AG08396 (cell line): Measurements from ENCODE around the gene MDM1.

Experiments used
- DNase-seq: peaks from one replicate; pipeline ENCODE4 v3.0.0; 2012; ENCODE audit warnings: low spot score, mixed read lengths

Gene MDM1

GRCh38 chr12:68331869-68332727, at the start of gene MDM1:
Gene MDM1, minus strand, starts transcription at chr12:68332362. Its CDS starts 117 bp downstream, at chr12:68332245.
- peak; percentile 97 for DNase-seq

- DNase-seq, result no peak
Measured at GRCh38 chr12:68381476-68382219, 49.5 kb upstream of the MDM1 start.

GRCh38 chr12:68378872-68379606, 46.9 kb upstream of the MDM1 start:
- no peak for DNase-seq

GRCh38 chr12:68377881-68378280, 45.7 kb upstream of the MDM1 start:
- no peak for DNase-seq

GRCh38 chr12:68376901-68377300, 44.7 kb upstream of the MDM1 start:
- DNase-seq, result no peak

- DNase-seq, result no peak
Measured at GRCh38 chr12:68375756-68376695, 43.9 kb upstream of the MDM1 start.

- no peak for DNase-seq
Measured at GRCh38 chr12:68374307-68374982, 42.3 kb upstream of the MDM1 start.

- no peak for DNase-seq
Measured at GRCh38 chr12:68370667-68371066, 38.5 kb upstream of the MDM1 start.

- DNase-seq, result no peak
Measured at GRCh38 chr12:68370006-68370590, 37.9 kb upstream of the MDM1 start.

GRCh38 chr12:68368327-68368726, 36.2 kb upstream of the MDM1 start:
- no peak for DNase-seq

GRCh38 chr12:68367903-68368302, 35.7 kb upstream of the MDM1 start:
- no peak for DNase-seq

GRCh38 chr12:68367116-68367515, 35.0 kb upstream of the MDM1 start:
- no peak for DNase-seq

GRCh38 chr12:68364893-68365725, 32.9 kb upstream of the MDM1 start:
- DNase-seq, result peak; percentile 93

- DNase-seq, result no peak
Measured at GRCh38 chr12:68364328-68364727, 32.2 kb upstream of the MDM1 start.

GRCh38 chr12:68361953-68362352, 29.8 kb upstream of the MDM1 start:
- DNase-seq, result no peak

GRCh38 chr12:68359674-68360073, 27.5 kb upstream of the MDM1 start:
- DNase-seq, result no peak

GRCh38 chr12:68358532-68359485, 26.6 kb upstream of the MDM1 start:
- peak; percentile 40 for DNase-seq

GRCh38 chr12:68356986-68357385, 24.8 kb upstream of the MDM1 start:
- no peak for DNase-seq
